Neutrophil (primary cell): ENCODE measurements around the gene SP7.

Experiments used
- H3K27ac ChIP-seq: fragments of 200-600 bp; sonication (generic); 2 replicates; pipeline ENCODE4 v1.5.1; 2016; ENCODE audit warnings: mild to moderate bottlenecking, moderate library complexity
- H3K27me3 ChIP-seq: fragments of 200-600 bp; sonication (generic); 2 replicates; pipeline ENCODE4 v1.6.0; 2016; ENCODE audit warnings: mild to moderate bottlenecking
- H3K36me3 ChIP-seq: fragments of 200-600 bp; sonication (generic); 2 replicates; pipeline ENCODE4 v1.5.1; 2017
- H3K4me1 ChIP-seq, 2 experiments: fragments of 200-600 bp in 1 of 2; sonication (generic) in 1 of 2; 1 replicate in 1 of 2; 2 replicates in 1 of 2; pipeline versions ENCODE4 v1.5.1 to v1.6.1; 2013 to 2016; ENCODE audit warnings: low read depth in 1 of 2, low read length in 1 of 2, mild to moderate bottlenecking in 1 of 2, moderate library complexity in 1 of 2; ENCODE audit not compliant: control insufficient read depth in 1 of 2, insufficient read depth in 1 of 2
- H3K4me3 ChIP-seq, 2 experiments: fragments of 200-600 bp in 1 of 2; sonication (generic) in 1 of 2; 1 replicate in 1 of 2; 2 replicates in 1 of 2; pipeline ENCODE4 v1.5.1; 2013 to 2016; ENCODE audit warnings: low read depth in 1 of 2, low read length in 1 of 2, mild to moderate bottlenecking in 1 of 2, moderate library complexity in 1 of 2
- H3K9me3 ChIP-seq: fragments of 200-600 bp; sonication (generic); 2 replicates; pipeline ENCODE4 v1.5.1; 2016
- TF ChIP-seq, protein P1 (sequence below): fragments of 200-600 bp; sonication (generic); IDR thresholded peaks from 2 replicates; pipeline ENCODE4 v1.5.1; 2016; ENCODE audit warnings: antibody characterized with exemption

Gene SP7

DNA sequence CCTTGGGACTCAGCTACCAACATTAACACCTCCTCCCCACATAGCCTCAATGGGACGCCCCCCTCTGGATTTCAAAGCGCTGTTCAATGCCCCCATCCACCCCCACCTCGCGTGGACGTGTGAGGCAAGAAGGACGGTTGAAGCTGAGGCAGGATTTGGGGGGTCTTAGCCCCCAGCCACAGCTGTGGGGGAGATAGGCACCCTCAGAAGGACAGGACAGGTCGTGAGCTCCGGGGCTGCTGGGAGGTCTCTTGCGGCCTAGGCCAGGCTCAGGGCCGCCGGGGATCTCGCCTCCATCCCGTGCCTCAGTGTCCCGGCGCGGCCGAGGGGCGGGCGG, 8.3 kb upstream of the SP7 start:
- Histone ChIP-seq H3K9me3 (no peaks in the 10 kb centered on the region), H3K27me3 (peaks cover 57% of the 10 kb centered on the region), H3K4me1 (peaks cover 9 to 10% of the 10 kb centered on the region in 2 experiments), H3K4me3 (peak overlapping the region; percentile 69), H3K27ac (peak overlapping the region; percentile 25), H3K36me3 (no peaks in the 10 kb centered on the region)
- TF ChIP-seq, protein P1, sequence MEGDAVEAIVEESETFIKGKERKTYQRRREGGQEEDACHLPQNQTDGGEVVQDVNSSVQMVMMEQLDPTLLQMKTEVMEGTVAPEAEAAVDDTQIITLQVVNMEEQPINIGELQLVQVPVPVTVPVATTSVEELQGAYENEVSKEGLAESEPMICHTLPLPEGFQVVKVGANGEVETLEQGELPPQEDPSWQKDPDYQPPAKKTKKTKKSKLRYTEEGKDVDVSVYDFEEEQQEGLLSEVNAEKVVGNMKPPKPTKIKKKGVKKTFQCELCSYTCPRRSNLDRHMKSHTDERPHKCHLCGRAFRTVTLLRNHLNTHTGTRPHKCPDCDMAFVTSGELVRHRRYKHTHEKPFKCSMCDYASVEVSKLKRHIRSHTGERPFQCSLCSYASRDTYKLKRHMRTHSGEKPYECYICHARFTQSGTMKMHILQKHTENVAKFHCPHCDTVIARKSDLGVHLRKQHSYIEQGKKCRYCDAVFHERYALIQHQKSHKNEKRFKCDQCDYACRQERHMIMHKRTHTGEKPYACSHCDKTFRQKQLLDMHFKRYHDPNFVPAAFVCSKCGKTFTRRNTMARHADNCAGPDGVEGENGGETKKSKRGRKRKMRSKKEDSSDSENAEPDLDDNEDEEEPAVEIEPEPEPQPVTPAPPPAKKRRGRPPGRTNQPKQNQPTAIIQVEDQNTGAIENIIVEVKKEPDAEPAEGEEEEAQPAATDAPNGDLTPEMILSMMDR: no peak

DNA sequence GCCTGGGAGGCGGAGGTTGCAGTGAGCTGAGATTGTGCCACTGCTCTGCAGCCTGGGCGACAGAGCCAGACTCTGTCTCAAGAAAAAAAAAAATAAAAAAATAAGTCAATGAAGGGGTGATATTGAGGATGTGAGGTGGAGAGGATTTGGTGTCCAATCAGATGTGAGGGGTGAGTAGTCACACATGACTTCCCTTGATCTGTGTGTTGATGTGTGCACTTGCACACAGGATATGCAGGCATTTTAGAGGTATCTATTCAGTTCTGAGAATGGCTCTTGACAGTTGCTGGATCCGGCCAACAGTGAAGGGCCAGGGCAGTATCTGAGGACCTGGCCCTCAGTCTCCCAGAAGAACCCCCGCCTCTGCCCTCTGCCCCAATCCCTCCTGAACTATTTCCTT, 7.8 kb upstream of the SP7 start:
- H3K27me3 ChIP-seq: peaks cover 62% of the 10 kb centered on the region
- no peaks in the 10 kb centered on the region for H3K9me3 ChIP-seq
- no peak overlapping the region for H3K27ac ChIP-seq
- peaks cover 9 to 10% of the 10 kb centered on the region in 2 experiments for H3K4me1 ChIP-seq
- no peak overlapping the region for H3K4me3 ChIP-seq
- H3K36me3 ChIP-seq: no peaks in the 10 kb centered on the region
- TF ChIP-seq, protein P1: no peak

DNA sequence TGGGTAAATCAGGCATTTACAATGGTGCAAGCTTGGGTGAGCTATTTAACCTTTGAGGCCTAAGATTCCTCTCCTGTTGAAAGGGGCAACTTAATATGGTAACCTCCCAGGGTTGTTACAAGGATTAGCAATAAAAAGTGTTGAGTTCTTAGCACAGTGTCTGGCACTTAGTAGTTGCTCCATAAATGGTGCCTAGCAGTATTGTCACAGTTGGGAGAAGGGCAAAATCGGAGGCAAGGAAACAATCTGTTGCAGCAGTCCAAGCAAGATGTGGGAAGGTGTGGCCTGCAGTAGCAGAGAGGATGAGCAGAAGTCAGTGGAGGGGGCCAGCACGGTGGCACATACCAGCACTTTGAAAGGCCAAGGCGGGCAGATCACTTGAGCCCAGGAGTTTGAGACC, 7.3 kb upstream of the SP7 start:
- Histone ChIP-seq H3K27ac (no peak overlapping the region), H3K4me1 (peaks cover 9 to 10% of the 10 kb centered on the region in 2 experiments), H3K36me3 (no peaks in the 10 kb centered on the region), H3K27me3 (peaks cover 67% of the 10 kb centered on the region), H3K4me3 (no peak overlapping the region), H3K9me3 (no peaks in the 10 kb centered on the region)
- TF ChIP-seq, protein P1: no peak

DNA sequence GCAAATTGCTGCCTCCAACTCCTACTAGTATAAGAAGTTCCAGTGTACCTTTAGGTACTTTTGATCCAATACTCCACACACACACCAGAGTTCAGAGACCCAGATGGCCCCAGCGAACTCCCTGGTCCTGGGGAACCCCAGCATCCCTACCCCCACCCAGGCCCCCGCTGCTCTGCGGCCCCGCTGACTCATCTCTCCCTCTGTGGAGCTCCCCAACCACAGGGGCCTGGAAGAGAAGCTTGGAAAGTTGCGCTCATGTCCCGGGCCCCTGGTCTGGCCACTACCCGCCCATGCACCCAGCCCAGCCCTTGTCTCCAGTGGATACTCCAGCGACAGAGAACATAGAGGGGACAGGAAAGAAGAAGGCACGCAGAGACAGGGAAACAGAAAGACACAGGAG, 4.2 kb upstream of the SP7 start:
- Histone ChIP-seq H3K27ac (no peak overlapping the region), H3K9me3 (no peaks in the 10 kb centered on the region), H3K36me3 (no peaks in the 10 kb centered on the region), H3K4me1 (peaks cover 9 to 17% of the 10 kb centered on the region in 2 experiments), H3K27me3 (peaks cover 87% of the 10 kb centered on the region), H3K4me3 (no peak overlapping the region)
- TF ChIP-seq, protein P1: no peak

DNA sequence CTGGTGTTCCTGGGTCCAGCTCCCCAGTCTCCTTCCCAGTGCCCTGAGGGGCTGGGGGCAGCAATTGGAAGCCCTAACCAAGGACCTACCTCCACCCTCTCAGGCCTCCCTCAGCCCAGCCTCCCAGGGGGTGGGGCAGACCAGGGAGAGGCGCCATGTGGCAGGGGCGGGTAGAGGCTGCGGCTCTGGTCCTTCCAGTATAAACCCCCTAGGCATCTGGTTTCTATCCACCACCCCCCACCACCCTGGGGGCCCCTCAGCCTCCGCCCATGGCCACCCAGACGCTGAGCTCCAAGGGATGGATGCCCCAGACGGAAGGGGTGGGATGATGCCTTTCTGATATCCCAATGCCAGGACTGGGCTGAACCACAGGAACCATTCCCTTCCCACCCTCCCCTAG, 2.8 kb upstream of the SP7 start:
- H3K4me1 ChIP-seq: peaks cover 0 to 6% of the 10 kb centered on the region in 2 experiments
- H3K36me3 ChIP-seq: no peaks in the 10 kb centered on the region
- H3K27ac ChIP-seq: no peak overlapping the region
- TF ChIP-seq, protein P1: no peak
- H3K4me3 ChIP-seq: no peak overlapping the region
- H3K9me3 ChIP-seq: no peaks in the 10 kb centered on the region
- peaks cover 86% of the 10 kb centered on the region for H3K27me3 ChIP-seq

DNA sequence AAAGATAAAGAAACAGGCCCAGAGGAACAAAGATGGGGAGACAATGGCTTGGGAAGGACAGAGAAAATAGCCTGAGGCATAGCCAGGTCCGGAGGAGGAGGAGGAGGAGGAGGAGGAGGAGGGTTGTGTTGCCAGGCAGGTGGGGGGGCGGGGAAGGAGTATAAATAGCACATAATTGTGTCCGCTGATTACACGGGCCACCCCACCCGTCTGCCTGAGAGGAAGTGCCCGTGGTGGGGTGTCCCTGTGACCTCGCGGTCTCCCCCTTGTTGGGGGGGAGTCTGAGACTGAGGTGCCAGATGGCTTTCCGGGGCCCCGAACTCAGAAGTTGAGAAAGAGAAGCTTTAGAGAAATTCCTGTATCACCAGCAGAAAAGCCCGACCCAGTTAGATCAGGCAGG, 1.9 kb upstream of the SP7 start:
- Histone ChIP-seq H3K27me3 (peaks cover 86% of the 10 kb centered on the region), H3K4me1 (peaks cover 0 to 6% of the 10 kb centered on the region in 2 experiments), H3K36me3 (no peaks in the 10 kb centered on the region), H3K27ac (no peak overlapping the region), H3K9me3 (no peaks in the 10 kb centered on the region), H3K4me3 (no peak overlapping the region)
- TF ChIP-seq, protein P1: no peak
